SK-N-MC (cell line): ENCODE data around the gene RPN1.

Experiments used
- EZH2 ChIP-seq: fragments of 200-600 bp; sonication (generic); IDR thresholded peaks from one replicate; pipeline ENCODE4 v1.6.1; 2017; ENCODE audit warnings: antibody characterized with exemption
- FOXP2 ChIP-seq: optimal IDR thresholded peaks from 2 replicates; pipeline ENCODE3; 2011; ENCODE audit warnings: mild to moderate bottlenecking, moderate library complexity; ENCODE audit not compliant: insufficient read depth; ENCODE audit errors: extremely low read length, control extremely low read depth
- POLR2AphosphoS5 ChIP-seq: IDR thresholded peaks from 2 replicates; pipeline ENCODE4 v1.6.1; 2012; ENCODE audit warnings: mild to moderate bottlenecking, low read depth, low read length, borderline replicate concordance

DNA sequence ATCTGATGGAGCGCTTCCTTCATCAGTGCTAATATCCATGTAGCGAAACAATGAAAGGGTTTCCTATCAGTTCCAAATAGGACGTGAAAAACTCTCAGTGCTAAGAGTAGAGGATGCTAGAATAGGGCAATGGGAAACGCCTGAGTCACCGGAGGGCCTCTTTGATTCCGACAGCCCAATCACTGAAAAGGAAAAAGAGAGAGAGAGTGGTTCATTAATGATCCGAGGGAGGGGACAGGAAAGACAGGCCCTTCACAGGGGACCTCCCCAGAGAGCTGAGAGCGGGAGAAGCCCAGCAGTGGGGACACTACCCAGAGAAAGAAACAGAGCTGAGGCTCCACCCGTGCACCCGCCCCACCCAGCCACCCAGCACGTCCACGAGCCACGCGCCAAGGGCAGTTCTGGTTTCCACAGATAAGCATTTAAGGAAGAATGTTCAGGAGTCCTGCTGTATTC is 76.9 kb downstream of the RPN1 start:
- TF ChIP-seq EZH2 (no peak), POLR2AphosphoS5 (no peak), FOXP2 (no peak)
